GM18499 (cell line): ENCODE results near the gene INTS14.
"Not testable (repeated sequence)": the region's sequence is repeated elsewhere in the genome, so short reads cannot be mapped to it uniquely, and the experiment has no call there.

Experiments used
- ATAC-seq: cut with Tn5 transposase; IDR thresholded peaks from one replicate; pipeline ENCODE4 v1.9.1; 2021; ENCODE audit warnings: moderate number of reproducible peaks; ENCODE audit not compliant: insufficient read depth, unreplicated experiment

Gene INTS14

GRCh38 chr15:65632780-65633375, 21.9 kb upstream of the INTS14 start:
- ATAC-seq = no peak

GRCh38 chr15:65631503-65631902, 20.6 kb upstream of the INTS14 start:
- ATAC-seq = no peak

- peak; percentile 55 for ATAC-seq
Measured at GRCh38 chr15:65630760-65631159, 19.8 kb upstream of the INTS14 start.

GRCh38 chr15:65629548-65629947, 18.6 kb upstream of the INTS14 start:
- ATAC-seq = no peak

GRCh38 chr15:65626856-65627255, 15.9 kb upstream of the INTS14 start:
- ATAC-seq = no peak

GRCh38 chr15:65623103-65623502, 12.2 kb upstream of the INTS14 start:
- ATAC-seq = no peak

- ATAC-seq = no peak
Measured at GRCh38 chr15:65621638-65622037, 10.7 kb upstream of the INTS14 start, which contains the start of gene SLC24A1. Gene SLC24A1, plus strand, starts transcription at chr15:65621938. Its CDS starts 2,143 bp downstream, at chr15:65624081.

- no peak for ATAC-seq
Measured at GRCh38 chr15:65620833-65621232, 9.9 kb upstream of the INTS14 start.

GRCh38 chr15:65619626-65620290, 8.8 kb upstream of the INTS14 start:
- no peak for ATAC-seq

GRCh38 chr15:65618560-65619109, 7.7 kb upstream of the INTS14 start:
- ATAC-seq = no peak

GRCh38 chr15:65615887-65616286, 5.0 kb upstream of the INTS14 start:
- not testable (repeated sequence) for ATAC-seq

GRCh38 chr15:65612949-65613744, 2.2 kb upstream of the INTS14 start:
- no peak for ATAC-seq

- no peak for ATAC-seq
Measured at GRCh38 chr15:65612616-65612946, 1.6 kb upstream of the INTS14 start.

GRCh38 chr15:65611888-65612615, 1.1 kb upstream of the INTS14 start:
- ATAC-seq = no peak

GRCh38 chr15:65603559-65603958, 7.4 kb downstream of the INTS14 start:
- ATAC-seq = no peak

- ATAC-seq = no peak
Measured at GRCh38 chr15:65603134-65603533, 7.8 kb downstream of the INTS14 start.

GRCh38 chr15:65599677-65600076, 11.3 kb downstream of the INTS14 start:
- no peak for ATAC-seq

- no peak for ATAC-seq
Measured at GRCh38 chr15:65598468-65598867, 12.5 kb downstream of the INTS14 start.

GRCh38 chr15:65595960-65596359, 15.0 kb downstream of the INTS14 start:
- no peak for ATAC-seq

- ATAC-seq = no peak
Measured at GRCh38 chr15:65587094-65587493, 23.8 kb downstream of the INTS14 start.
